Upper lobe of right lung (tissue), 1 donor: ENCODE data around the gene CDK4. TPM values are rescaled to one million over a fixed set of nuclear protein-coding genes. Genes with fewer than 3 reads are reported as not detected.

Experiments used
- ATAC-seq: fragments of 200-7000 bp; cut with Tn5 transposase; one replicate; pipeline ENCODE4 v1.9.1; 2020; ENCODE audit warnings: mild to moderate bottlenecking, moderate library complexity
- DNase-seq: peaks from one replicate; pipeline ENCODE4 v3.0.0-alpha.2; 2020
- H3K27ac ChIP-seq: fragments of 200-600 bp; one replicate; pipeline ENCODE4 v1.8.0; 2022
- H3K27me3 ChIP-seq: fragments of 200-600 bp; one replicate; pipeline ENCODE4 v1.8.0; 2022; ENCODE audit warnings: mild to moderate bottlenecking
- H3K36me3 ChIP-seq: fragments of 200-600 bp; one replicate; pipeline ENCODE4 v1.8.0; 2022
- H3K4me1 ChIP-seq: fragments of 200-600 bp; one replicate; pipeline ENCODE4 v1.8.0; 2022
- H3K4me3 ChIP-seq: fragments of 200-600 bp; one replicate; pipeline ENCODE4 v1.8.0; 2022; ENCODE audit warnings: mild to moderate bottlenecking
- H3K9me3 ChIP-seq: fragments of 200-600 bp; one replicate; pipeline ENCODE4 v1.8.0; 2022
- intact Hi-C: fragments of 100-400 bp; cut with DNase I; formaldehyde crosslinking; loops from one replicate; pipeline ENCODE4 v1.11.0; 2022
- total RNA-seq: library from RNA; stranded (reverse); fragmentation: NEBNext Ultra II Directional; extraction: Animal tissue kit (Norgen Biotek cat#: 25700); gene quantifications from one replicate; pipeline ENCODE4 v1.2.1, GENCODE V29; 2021
- TF ChIP-seq, protein P1 (sequence below): fragments of 200-600 bp; IDR thresholded peaks from one replicate; pipeline ENCODE4 v1.8.0; 2022; ENCODE audit warnings: antibody characterized with exemption
- donor health status: DM: no; HTN: yes; CAD: no; lungs with severe emphysema.

CDK4 gene
- total RNA-seq, 1 donor from 2014 or later = 77.6 TPM

DNA sequence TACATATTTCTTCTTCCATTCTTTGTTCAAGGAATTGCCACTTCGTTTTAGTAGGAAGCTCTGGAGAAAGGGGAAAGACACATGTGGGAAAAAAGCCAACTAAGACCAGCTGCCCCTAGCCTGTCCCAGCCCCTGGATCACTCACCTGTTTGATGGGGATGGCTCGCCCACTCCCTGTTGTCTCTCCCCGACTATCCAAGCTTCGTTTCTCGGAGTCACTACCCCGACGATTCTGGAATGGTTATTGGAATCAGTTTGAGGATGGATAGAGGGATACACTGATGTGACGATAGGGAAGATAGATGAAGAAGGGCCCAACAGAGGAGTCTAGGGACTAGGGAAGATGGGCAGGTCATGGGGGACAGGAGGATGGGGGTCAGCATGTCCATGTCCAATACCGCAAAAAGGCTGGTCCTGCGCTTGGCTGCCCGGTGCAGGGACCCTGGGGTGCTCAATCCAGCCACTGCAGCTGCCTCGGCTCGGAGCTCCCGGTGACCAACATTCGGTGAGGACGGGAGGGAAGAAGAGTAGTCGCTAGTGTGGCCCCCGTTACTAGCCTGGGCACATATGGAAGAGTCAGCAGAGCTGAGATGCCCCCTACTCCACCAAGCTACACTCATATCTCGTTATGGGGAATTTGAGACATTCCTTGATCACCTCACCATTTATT lies 20.6 kb downstream of the CDK4 start:
- Histone ChIP-seq H3K4me3 (no peak overlapping the region), H3K4me1 (peaks cover 5% of the 10 kb centered on the region), H3K27me3 (peaks cover 21% of the 10 kb centered on the region), H3K9me3 (no peaks in the 10 kb centered on the region), H3K27ac (no peak overlapping the region), H3K36me3 (no peaks in the 10 kb centered on the region)
- TF ChIP-seq, protein P1, sequence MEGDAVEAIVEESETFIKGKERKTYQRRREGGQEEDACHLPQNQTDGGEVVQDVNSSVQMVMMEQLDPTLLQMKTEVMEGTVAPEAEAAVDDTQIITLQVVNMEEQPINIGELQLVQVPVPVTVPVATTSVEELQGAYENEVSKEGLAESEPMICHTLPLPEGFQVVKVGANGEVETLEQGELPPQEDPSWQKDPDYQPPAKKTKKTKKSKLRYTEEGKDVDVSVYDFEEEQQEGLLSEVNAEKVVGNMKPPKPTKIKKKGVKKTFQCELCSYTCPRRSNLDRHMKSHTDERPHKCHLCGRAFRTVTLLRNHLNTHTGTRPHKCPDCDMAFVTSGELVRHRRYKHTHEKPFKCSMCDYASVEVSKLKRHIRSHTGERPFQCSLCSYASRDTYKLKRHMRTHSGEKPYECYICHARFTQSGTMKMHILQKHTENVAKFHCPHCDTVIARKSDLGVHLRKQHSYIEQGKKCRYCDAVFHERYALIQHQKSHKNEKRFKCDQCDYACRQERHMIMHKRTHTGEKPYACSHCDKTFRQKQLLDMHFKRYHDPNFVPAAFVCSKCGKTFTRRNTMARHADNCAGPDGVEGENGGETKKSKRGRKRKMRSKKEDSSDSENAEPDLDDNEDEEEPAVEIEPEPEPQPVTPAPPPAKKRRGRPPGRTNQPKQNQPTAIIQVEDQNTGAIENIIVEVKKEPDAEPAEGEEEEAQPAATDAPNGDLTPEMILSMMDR = no peak
- intact Hi-C loops = no loop called here
- ATAC-seq = no peak
- no peak for DNase-seq

DNA sequence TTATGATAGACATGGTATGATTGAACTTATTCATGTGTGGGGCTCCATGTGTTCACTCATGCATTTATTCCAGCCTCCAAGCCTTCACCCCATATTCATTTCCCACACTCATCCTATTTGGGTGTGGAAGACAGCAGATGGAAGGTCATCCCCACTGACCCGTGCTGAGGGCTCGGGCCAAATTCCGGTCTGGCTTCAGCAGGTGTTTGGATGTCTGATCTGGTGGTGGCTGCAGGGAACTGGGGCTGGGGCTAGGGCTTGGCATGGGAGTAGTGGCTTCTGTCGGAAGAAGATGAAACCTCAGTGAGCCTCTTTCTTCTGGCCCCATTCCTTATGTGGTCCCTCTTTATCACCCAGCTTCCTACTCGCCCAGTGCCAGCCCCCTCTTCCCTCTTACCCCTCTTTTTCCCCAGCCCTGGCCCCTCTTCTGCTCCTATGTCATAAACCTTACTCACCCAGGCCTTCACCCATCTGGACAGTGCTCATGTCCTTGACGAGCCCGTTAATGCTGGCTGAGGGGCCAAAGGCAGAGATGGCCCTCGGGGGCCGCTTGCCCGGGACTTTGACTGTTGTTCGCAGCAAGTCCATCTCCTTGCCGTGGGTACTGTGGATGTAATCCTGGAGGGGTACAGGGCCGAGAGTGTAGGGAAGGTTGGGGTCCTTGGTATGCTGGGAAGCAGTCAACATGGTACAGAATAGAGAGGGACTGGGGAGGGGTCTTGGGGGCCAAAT lies 21.6 kb downstream of the CDK4 start:
- Histone ChIP-seq H3K4me3 (no peak overlapping the region), H3K36me3 (no peaks in the 10 kb centered on the region), H3K27me3 (peaks cover 12% of the 10 kb centered on the region), H3K9me3 (no peaks in the 10 kb centered on the region), H3K4me1 (peaks cover 5% of the 10 kb centered on the region), H3K27ac (no peak overlapping the region)
- no peak for DNase-seq
- TF ChIP-seq, protein P1 = no peak
- ATAC-seq = no peak
- intact Hi-C loops = no loop called here

DNA sequence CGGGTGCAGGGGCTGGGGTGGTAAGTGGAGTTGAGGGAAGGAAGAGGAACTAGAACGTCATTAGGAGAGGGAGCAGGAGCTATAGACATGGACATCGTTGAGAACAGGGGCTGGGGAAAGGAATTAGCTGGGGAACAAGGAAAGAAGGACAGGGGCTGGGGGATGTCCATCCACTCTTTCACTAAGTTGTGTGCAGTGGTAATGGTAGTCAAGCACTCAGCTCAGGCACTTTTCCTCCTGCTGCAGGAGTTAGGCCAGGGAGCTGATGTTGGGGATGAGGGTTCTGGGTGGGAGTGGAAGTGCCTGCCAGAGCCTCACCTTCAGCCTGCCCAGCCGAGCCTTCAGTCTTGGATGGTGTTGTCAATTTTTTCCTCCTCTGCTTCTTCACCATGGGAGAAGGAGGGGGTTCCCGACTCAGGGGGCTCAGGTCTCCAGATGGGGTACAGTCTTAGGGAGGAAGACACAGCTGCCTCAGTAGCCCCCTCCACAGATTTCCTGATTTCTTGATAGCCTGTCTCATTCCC lies 22.7 kb downstream of the CDK4 start:
- Histone ChIP-seq H3K27ac (no peak overlapping the region), H3K9me3 (no peaks in the 10 kb centered on the region), H3K27me3 (peaks cover 7% of the 10 kb centered on the region), H3K4me3 (no peak overlapping the region), H3K36me3 (no peaks in the 10 kb centered on the region), H3K4me1 (peaks cover 5% of the 10 kb centered on the region)
- intact Hi-C loops = no loop called here
- ATAC-seq = no peak
- no peak for DNase-seq
- TF ChIP-seq, protein P1 = no peak

DNA sequence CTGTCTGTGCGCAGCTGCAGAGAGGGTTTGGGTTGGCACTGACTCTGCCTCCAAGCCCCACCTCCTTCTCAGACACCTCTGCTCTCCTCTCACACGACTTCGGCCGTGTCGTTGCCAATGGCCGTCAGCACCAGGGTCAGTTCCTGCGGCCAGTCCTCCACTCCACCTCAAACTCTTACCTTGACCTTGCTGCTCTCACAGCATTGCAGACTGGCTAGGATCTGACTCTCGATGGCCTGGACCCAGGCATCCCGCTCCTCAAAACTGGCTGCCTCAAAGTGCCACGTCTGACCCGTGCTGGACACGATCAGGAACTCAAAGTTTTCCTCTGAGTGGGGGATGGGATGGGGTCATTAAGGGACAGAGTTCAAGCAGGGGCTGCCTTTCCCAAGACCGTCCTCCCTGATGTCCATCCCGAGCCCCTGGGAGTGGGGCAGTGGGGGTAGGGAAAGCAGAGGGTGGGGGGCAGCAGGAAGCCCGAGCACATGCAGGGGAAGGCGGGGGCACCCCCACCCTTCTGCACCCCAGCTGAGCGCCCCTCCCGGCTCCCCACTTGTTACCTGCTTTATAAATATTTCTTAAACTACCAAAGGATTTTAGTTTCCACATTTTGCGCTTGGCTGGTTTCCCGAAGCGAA lies 24.2 kb downstream of the CDK4 start:
- ATAC-seq = peak; percentile 3

More for the DNA sequence above, 24.2 kb downstream of the CDK4 start:
- no peaks in the 10 kb centered on the region for H3K36me3 ChIP-seq
- no peak for DNase-seq
- no peaks in the 10 kb centered on the region for H3K9me3 ChIP-seq
- H3K27me3 ChIP-seq = no peaks in the 10 kb centered on the region
- no peak overlapping the region for H3K27ac ChIP-seq
- no peak overlapping the region for H3K4me3 ChIP-seq
- TF ChIP-seq, protein P1 = no peak
- peaks cover 5% of the 10 kb centered on the region for H3K4me1 ChIP-seq
- intact Hi-C loops = no loop called here
